Fibroblast of peridontal ligament (primary cell): Measurements from ENCODE around the gene PVALEF.

Source experiments
- DNase-seq: peaks from one replicate; pipeline ENCODE4 v3.0.0-alpha.2; 2010; ENCODE audit errors: extremely low read depth

PVALEF gene

GRCh38 chr17:81165246-81166032, at the start of gene PVALEF:
Gene PVALEF, plus strand, starts transcription at chr17:81165507. Its CDS starts 15,720 bp downstream, at chr17:81181227.
- DNase-seq, result no peak

GRCh38 chr17:81115749-81116464, 49.4 kb upstream of the PVALEF start:
- DNase-seq, result no peak

- no peak for DNase-seq
These were observed 48.6 kb upstream of the PVALEF start for GRCh38 chr17:81116704-81117103.

- no peak for DNase-seq
These were observed 47.6 kb upstream of the PVALEF start for GRCh38 chr17:81117672-81118198.

- DNase-seq, result no peak
These were observed 46.7 kb upstream of the PVALEF start for GRCh38 chr17:81118308-81119221.

- peak; percentile 85 for DNase-seq
These were observed 45.8 kb upstream of the PVALEF start for GRCh38 chr17:81119223-81120148.

GRCh38 chr17:81120149-81120484, 45.2 kb upstream of the PVALEF start:
- no peak for DNase-seq

GRCh38 chr17:81120695-81121621, 44.3 kb upstream of the PVALEF start:
- DNase-seq, result no peak

GRCh38 chr17:81121841-81122733, 43.2 kb upstream of the PVALEF start:
- no peak for DNase-seq

- no peak for DNase-seq
These were observed 42.0 kb upstream of the PVALEF start for GRCh38 chr17:81123052-81124048.

GRCh38 chr17:81124377-81124776, 40.9 kb upstream of the PVALEF start:
- DNase-seq, result no peak

- no peak for DNase-seq
These were observed 39.7 kb upstream of the PVALEF start for GRCh38 chr17:81125573-81126081.

GRCh38 chr17:81126281-81127132, 38.8 kb upstream of the PVALEF start:
- no peak for DNase-seq

GRCh38 chr17:81127133-81127455, 38.2 kb upstream of the PVALEF start:
- DNase-seq, result no peak

GRCh38 chr17:81127526-81128177, 37.7 kb upstream of the PVALEF start:
- no peak for DNase-seq

- no peak for DNase-seq
These were observed 37.0 kb upstream of the PVALEF start for GRCh38 chr17:81128338-81128737.
